Loucy (cell line): ENCODE results near the gene RARRES2.

Experiments used
- EZH2phosphoT487 ChIP-seq: fragments of 200-600 bp; IDR thresholded peaks from 2 replicates; pipeline ENCODE4 v1.6.1; 2018; ENCODE audit warnings: antibody characterized with exemption, mild to moderate bottlenecking, moderate library complexity, borderline replicate concordance
- TF ChIP-seq, protein P1 (sequence below): fragments of 200-600 bp; sonication (generic); conservative IDR thresholded peaks from 2 replicates; pipeline ENCODE4 v1.5.1; 2014; ENCODE audit warnings: mild to moderate bottlenecking, antibody characterized with exemption, low read length

DNA sequence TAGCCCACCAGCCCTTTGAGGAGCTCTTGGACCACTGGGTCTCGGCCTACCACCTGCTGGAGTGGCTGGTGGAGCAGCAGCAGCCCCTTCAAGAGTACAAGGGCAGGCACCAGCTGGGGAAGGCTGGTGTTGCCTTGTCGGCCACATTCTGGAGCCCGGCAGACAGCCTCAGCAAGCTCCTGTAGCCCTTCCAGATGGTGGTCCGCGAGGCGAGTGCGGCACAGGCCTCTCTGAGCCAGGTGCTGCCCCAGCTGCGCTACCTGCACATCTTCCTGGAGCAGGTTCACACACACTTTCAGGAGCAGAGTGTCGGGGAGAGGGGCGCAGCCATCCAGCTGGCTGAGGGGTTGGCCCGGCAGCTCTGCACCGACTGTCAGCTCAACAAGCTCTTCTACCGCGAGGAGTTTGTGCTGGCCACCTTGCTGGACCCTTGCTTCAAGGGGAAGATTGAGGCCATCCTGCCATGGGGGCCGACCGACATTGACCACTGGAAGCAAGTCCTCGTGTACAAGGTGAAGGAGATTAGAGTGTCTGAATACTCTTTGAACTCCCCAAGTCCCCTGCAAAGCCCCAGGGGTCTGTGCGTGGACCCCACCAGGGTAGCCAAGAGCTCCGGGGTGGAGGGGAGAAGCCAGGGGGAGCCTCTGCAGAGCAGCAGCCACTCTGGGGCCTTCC is 11.1 kb downstream of the RARRES2 start:
- TF ChIP-seq, protein P1, sequence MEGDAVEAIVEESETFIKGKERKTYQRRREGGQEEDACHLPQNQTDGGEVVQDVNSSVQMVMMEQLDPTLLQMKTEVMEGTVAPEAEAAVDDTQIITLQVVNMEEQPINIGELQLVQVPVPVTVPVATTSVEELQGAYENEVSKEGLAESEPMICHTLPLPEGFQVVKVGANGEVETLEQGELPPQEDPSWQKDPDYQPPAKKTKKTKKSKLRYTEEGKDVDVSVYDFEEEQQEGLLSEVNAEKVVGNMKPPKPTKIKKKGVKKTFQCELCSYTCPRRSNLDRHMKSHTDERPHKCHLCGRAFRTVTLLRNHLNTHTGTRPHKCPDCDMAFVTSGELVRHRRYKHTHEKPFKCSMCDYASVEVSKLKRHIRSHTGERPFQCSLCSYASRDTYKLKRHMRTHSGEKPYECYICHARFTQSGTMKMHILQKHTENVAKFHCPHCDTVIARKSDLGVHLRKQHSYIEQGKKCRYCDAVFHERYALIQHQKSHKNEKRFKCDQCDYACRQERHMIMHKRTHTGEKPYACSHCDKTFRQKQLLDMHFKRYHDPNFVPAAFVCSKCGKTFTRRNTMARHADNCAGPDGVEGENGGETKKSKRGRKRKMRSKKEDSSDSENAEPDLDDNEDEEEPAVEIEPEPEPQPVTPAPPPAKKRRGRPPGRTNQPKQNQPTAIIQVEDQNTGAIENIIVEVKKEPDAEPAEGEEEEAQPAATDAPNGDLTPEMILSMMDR, result no peak
- TF ChIP-seq EZH2phosphoT487, result no peak
